Liver (tissue), 9 donors: ENCODE measurements around the gene SEMA4C. TPM values are rescaled to one million over a fixed set of nuclear protein-coding genes. Genes with fewer than 3 reads are reported as not detected.

ENCODE experiments used
- DNase-seq: peaks from one replicate; pipeline ENCODE4 v3.0.0-alpha.2; 2017; ENCODE audit warnings: low spot score
- H3K27ac ChIP-seq, 2 donors: one replicate each; pipeline ENCODE4 v1.7.0; 2013; ENCODE audit warnings: inconsistent platforms in 2 of 2, low read length in 2 of 2, control low read depth in 1 of 2, low read depth in 1 of 2, mild to moderate bottlenecking in 1 of 2
- H3K27me3 ChIP-seq, 4 donors: one replicate each; pipeline versions ENCODE4 v1.6.1 to v1.7.0; 2013; ENCODE audit warnings: low read length in 3 of 4, inconsistent platforms in 1 of 4, mild to moderate bottlenecking in 1 of 4, moderate library complexity in 1 of 4; ENCODE audit not compliant: control insufficient read depth in 4 of 4, insufficient read depth in 4 of 4
- H3K36me3 ChIP-seq, 4 donors: one replicate each; pipeline versions ENCODE4 v1.6.1 to v1.7.0; 2013; ENCODE audit warnings: low read length in 3 of 4, mild to moderate bottlenecking in 3 of 4, low read depth in 1 of 4, moderate library complexity in 1 of 4; ENCODE audit not compliant: control insufficient read depth in 4 of 4, insufficient read depth in 3 of 4
- H3K4me1 ChIP-seq, 4 donors: one replicate each; pipeline versions ENCODE4 v1.6.1 to v1.7.0; 2013; ENCODE audit warnings: low read length in 3 of 4, mild to moderate bottlenecking in 3 of 4, moderate library complexity in 1 of 4; ENCODE audit not compliant: control insufficient read depth in 4 of 4, insufficient read depth in 4 of 4
- H3K4me3 ChIP-seq, 3 donors: one replicate each; pipeline versions ENCODE4 v1.6.1 to v1.7.0; 2013; ENCODE audit warnings: low read length in 3 of 3, control low read depth in 1 of 3, low read depth in 1 of 3, mild to moderate bottlenecking in 1 of 3
- H3K9ac ChIP-seq, 2 donors: one replicate each; pipeline ENCODE4 v1.7.0; 2013; ENCODE audit warnings: low read length in 2 of 2, mild to moderate bottlenecking in 2 of 2, moderate library complexity in 2 of 2, control low read depth in 1 of 2, low read depth in 1 of 2
- H3K9me3 ChIP-seq, 4 donors: one replicate each; pipeline versions ENCODE4 v1.6.1 to v1.7.0; 2013; ENCODE audit warnings: low read length in 3 of 4; ENCODE audit not compliant: control insufficient read depth in 4 of 4
- ATF3 ChIP-seq: IDR thresholded peaks from 2 replicates; pipeline ENCODE4 v1.6.1; 2016; ENCODE audit warnings: antibody characterized with exemption
- CTCF ChIP-seq: fragments of 150-350 bp; IDR thresholded peaks from 2 replicates; pipeline ENCODE4 v1.5.1; 2017; ENCODE audit warnings: improper control_type of control experiment, low read depth, low read length; ENCODE audit not compliant: missing input control
- EGR1 ChIP-seq, 2 donors: IDR thresholded peaks; 2 replicates each; pipeline ENCODE4 v1.6.1; 2016 to 2018; ENCODE audit warnings: antibody characterized with exemption in 2 of 2, low read depth in 2 of 2
- FOXA1 ChIP-seq: IDR thresholded peaks from 2 replicates; pipeline ENCODE4 v1.6.1; 2016; ENCODE audit warnings: antibody characterized with exemption
- FOXA2 ChIP-seq: IDR thresholded peaks from 2 replicates; pipeline ENCODE4 v1.6.1; 2016; ENCODE audit warnings: antibody characterized with exemption
- GABPA ChIP-seq, 2 donors: IDR thresholded peaks in 1 of 2; conservative IDR thresholded peaks in 1 of 2; 2 replicates each; pipeline ENCODE4 v1.6.1; 2016; ENCODE audit warnings: antibody characterized with exemption in 2 of 2, mild to moderate bottlenecking in 1 of 2, moderate library complexity in 1 of 2
- HNF4A ChIP-seq, 2 donors: conservative IDR thresholded peaks; 2 replicates each; pipeline ENCODE4 v1.6.1; 2016; ENCODE audit warnings: antibody characterized with exemption in 2 of 2, mild to moderate bottlenecking in 2 of 2
- HNF4G ChIP-seq: IDR thresholded peaks from 2 replicates; pipeline ENCODE4 v1.6.1; 2016; ENCODE audit warnings: antibody characterized with exemption
- JUND ChIP-seq, 2 donors: IDR thresholded peaks; 2 replicates each; pipeline ENCODE4 v1.6.1; 2016; ENCODE audit warnings: antibody characterized with exemption in 2 of 2
- NR2F2 ChIP-seq: IDR thresholded peaks from 2 replicates; pipeline ENCODE4 v1.6.1; 2016; ENCODE audit warnings: antibody characterized with exemption
- RXRA ChIP-seq, 2 donors: IDR thresholded peaks; 2 replicates each; pipeline ENCODE4 v1.6.1; 2017 to 2018; ENCODE audit warnings: antibody characterized with exemption in 2 of 2, mild to moderate bottlenecking in 1 of 2
- SP1 ChIP-seq: IDR thresholded peaks from 2 replicates; pipeline ENCODE4 v1.6.1; 2018; ENCODE audit warnings: antibody characterized with exemption, mild to moderate bottlenecking
- TAF1 ChIP-seq: conservative IDR thresholded peaks from 2 replicates; pipeline ENCODE4 v1.6.1; 2016; ENCODE audit warnings: antibody characterized with exemption, mild to moderate bottlenecking
- ZBTB33 ChIP-seq: IDR thresholded peaks from 2 replicates; pipeline ENCODE4 v1.6.1; 2016; ENCODE audit warnings: antibody characterized with exemption
- WGBS: extraction: QIAGEN DNeasy Blood & Tissue Kit; methylation state at CpG from one replicate; pipeline ENCODE4 v1.1.7; 2013; 5-methylcytosine and 5-hydroxymethylcytosine counted together
- polyA plus RNA-seq, 2 donors: library from polyadenylated mRNA; stranded (reverse) in 1 of 2; unstranded in 1 of 2; fragments of 200-250 nt in 1 of 2; fragments of >200 nt in 1 of 2; fragmentation: Nextera tagmentation in 1 of 2; extraction: Ambion mirVana in 1 of 2; gene quantifications; one replicate each; pipeline versions ENCODE4 v1.2.1 to v1.2.3, GENCODE V29; 2013 to 2015
- total RNA-seq, 2 donors: library from RNA; depleted of rRNA; stranded (reverse); fragments of >200 nt; gene quantifications; one replicate each; pipeline ENCODE4 v1.2.3, GENCODE V29; 2014
- TF ChIP-seq, protein P1 (sequence below): IDR thresholded peaks from 2 replicates; pipeline ENCODE4 v1.6.1; 2016; ENCODE audit warnings: antibody characterized with exemption
- TF ChIP-seq, protein P2 (sequence below): IDR thresholded peaks from 2 replicates; pipeline ENCODE4 v1.6.1; 2016; ENCODE audit warnings: antibody characterized with exemption, mild to moderate bottlenecking
- donor health status: healthy.
- donor health status: healthy.
- donor health status: healthy.
- donor health status: healthy.
- donor health status: healthy.

Gene SEMA4C
- total and polyA plus RNA-seq, 4 donors = 3.7 to 23.2 (median 13.2) TPM

- no peak for TF ChIP-seq ZBTB33
- no peak for TF ChIP-seq FOXA2
- TF ChIP-seq, protein P1, sequence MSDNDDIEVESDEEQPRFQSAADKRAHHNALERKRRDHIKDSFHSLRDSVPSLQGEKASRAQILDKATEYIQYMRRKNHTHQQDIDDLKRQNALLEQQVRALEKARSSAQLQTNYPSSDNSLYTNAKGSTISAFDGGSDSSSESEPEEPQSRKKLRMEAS = no peak
- no peak for TF ChIP-seq TAF1
- no peak for TF ChIP-seq RXRA (IDR thresholded peaks at IDR 0.05)
- no peak for TF ChIP-seq ATF3
- TF ChIP-seq NR2F2 = no peak
These were observed 39.8 kb downstream of the SEMA4C start (continued) for GRCh38 chr2:96830044-96830562.

GRCh38 chr2:96828874-96829273 lies 41.0 kb downstream of the SEMA4C start:
- no peak overlapping the region for H3K27ac ChIP-seq
- no peak overlapping the region for H3K9ac ChIP-seq
- peaks cover 17 to 43% (median 28%) of the 10 kb centered on the region in 4 donors for H3K36me3 ChIP-seq
- H3K9me3 ChIP-seq = no peaks in the 10 kb centered on the region
- 98% methylated on average over 13 of the region's 13 CpGs for WGBS
- H3K4me3 ChIP-seq = no peak overlapping the region
- no peaks in the 10 kb centered on the region for H3K27me3 ChIP-seq
- DNase-seq = no peak
- H3K4me1 ChIP-seq = peaks cover 15 to 46% (median 42%) of the 10 kb centered on the region in 4 donors
- TF ChIP-seq JUND (IDR thresholded peaks at IDR 0.05) = no peak
- TF ChIP-seq, protein P2, sequence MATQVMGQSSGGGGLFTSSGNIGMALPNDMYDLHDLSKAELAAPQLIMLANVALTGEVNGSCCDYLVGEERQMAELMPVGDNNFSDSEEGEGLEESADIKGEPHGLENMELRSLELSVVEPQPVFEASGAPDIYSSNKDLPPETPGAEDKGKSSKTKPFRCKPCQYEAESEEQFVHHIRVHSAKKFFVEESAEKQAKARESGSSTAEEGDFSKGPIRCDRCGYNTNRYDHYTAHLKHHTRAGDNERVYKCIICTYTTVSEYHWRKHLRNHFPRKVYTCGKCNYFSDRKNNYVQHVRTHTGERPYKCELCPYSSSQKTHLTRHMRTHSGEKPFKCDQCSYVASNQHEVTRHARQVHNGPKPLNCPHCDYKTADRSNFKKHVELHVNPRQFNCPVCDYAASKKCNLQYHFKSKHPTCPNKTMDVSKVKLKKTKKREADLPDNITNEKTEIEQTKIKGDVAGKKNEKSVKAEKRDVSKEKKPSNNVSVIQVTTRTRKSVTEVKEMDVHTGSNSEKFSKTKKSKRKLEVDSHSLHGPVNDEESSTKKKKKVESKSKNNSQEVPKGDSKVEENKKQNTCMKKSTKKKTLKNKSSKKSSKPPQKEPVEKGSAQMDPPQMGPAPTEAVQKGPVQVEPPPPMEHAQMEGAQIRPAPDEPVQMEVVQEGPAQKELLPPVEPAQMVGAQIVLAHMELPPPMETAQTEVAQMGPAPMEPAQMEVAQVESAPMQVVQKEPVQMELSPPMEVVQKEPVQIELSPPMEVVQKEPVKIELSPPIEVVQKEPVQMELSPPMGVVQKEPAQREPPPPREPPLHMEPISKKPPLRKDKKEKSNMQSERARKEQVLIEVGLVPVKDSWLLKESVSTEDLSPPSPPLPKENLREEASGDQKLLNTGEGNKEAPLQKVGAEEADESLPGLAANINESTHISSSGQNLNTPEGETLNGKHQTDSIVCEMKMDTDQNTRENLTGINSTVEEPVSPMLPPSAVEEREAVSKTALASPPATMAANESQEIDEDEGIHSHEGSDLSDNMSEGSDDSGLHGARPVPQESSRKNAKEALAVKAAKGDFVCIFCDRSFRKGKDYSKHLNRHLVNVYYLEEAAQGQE = no peak
- no peak for TF ChIP-seq CTCF
- TF ChIP-seq EGR1 (IDR thresholded peaks at IDR 0.05; ENCODE audit: low read depth in 2 of 2) = no peak
- TF ChIP-seq GABPA (IDR thresholded peaks at IDR 0.05 in 1 of 2, conservative IDR thresholded peaks at IDR 0.05 in 1 of 2) = no peak
- TF ChIP-seq, protein P1 = no peak
- no peak for TF ChIP-seq FOXA2
- no peak for TF ChIP-seq HNF4A (conservative IDR thresholded peaks at IDR 0.05)
- TF ChIP-seq FOXA1 = no peak
- TF ChIP-seq HNF4G = no peak
- no peak for TF ChIP-seq SP1
- TF ChIP-seq RXRA (IDR thresholded peaks at IDR 0.05) = no peak
